Measurements from ENCODE around the gene REEP6.

The REEP6 gene

GRCh38 chr19:1453525-1454364 is 37.2 kb upstream of the REEP6 start:
- DNase-seq (ENCODE audit: low read depth), result no peak
- no peak overlapping the region for H3K4me3 ChIP-seq (ENCODE audit: low read depth, low read length)
- no peak for TF ChIP-seq CTCF (conservative IDR thresholded peaks at IDR 0.05; ENCODE audit: low read depth, low read length)

GRCh38 chr19:1455002-1455335 is 36.0 kb upstream of the REEP6 start:
- no peak for DNase-seq (ENCODE audit: low read depth)
- TF ChIP-seq CTCF (conservative IDR thresholded peaks at IDR 0.05; ENCODE audit: low read depth, low read length), result no peak
- H3K4me3 ChIP-seq (ENCODE audit: low read depth, low read length), result no peak overlapping the region

- H3K4me3 ChIP-seq (ENCODE audit: low read depth, low read length), result no peak overlapping the region
- peak; percentile 47 for DNase-seq (ENCODE audit: low read depth)
- no peak for TF ChIP-seq CTCF (conservative IDR thresholded peaks at IDR 0.05; ENCODE audit: low read depth, low read length)
Observed at GRCh38 chr19:1455336-1456120, 35.5 kb upstream of the REEP6 start.

GRCh38 chr19:1456121-1456900 is 34.7 kb upstream of the REEP6 start:
- no peak overlapping the region for H3K4me3 ChIP-seq (ENCODE audit: low read depth, low read length)
- no peak for DNase-seq (ENCODE audit: low read depth)
- no peak for TF ChIP-seq CTCF (conservative IDR thresholded peaks at IDR 0.05; ENCODE audit: low read depth, low read length)

GRCh38 chr19:1457031-1457739 is 33.8 kb upstream of the REEP6 start:
- no peak for DNase-seq (ENCODE audit: low read depth)
- no peak overlapping the region for H3K4me3 ChIP-seq (ENCODE audit: low read depth, low read length)
- peak; percentile 8 for TF ChIP-seq CTCF (conservative IDR thresholded peaks at IDR 0.05; ENCODE audit: low read depth, low read length)

GRCh38 chr19:1457892-1458291 is 33.1 kb upstream of the REEP6 start:
- no peak for DNase-seq (ENCODE audit: low read depth)
- no peak overlapping the region for H3K4me3 ChIP-seq (ENCODE audit: low read depth, low read length)
- no peak for TF ChIP-seq CTCF (conservative IDR thresholded peaks at IDR 0.05; ENCODE audit: low read depth, low read length)
